Common myeloid progenitor, CD34-positive (primary cell): Measurements from ENCODE around the gene JUP.

Experiments used
- CTCF ChIA-PET: fragments of 350-600 bp; sonication (Branson Sonifier 250); formaldehyde crosslinking; loops from one replicate; lab custom pipeline; 2021; ENCODE audit warnings: antibody characterized with exemption; lab: Charles Lee
- POLR2A ChIA-PET: fragments of 350-600 bp; sonication (Branson Sonifier 250); formaldehyde crosslinking; loops from one replicate; lab custom pipeline; 2021; ENCODE audit warnings: antibody characterized with exemption; lab: Charles Lee
- DNase-seq, 3 donors: peaks; one replicate each; pipeline versions ENCODE4 v3.0.0 to v3.0.0-alpha.2; 2013
- H3K27ac ChIP-seq, 2 experiments: 1 replicate in 1 of 2; 2 replicates in 1 of 2; pipeline ENCODE4 v1.7.0; 2013; ENCODE audit warnings: inconsistent platforms in 2 of 2, low read length in 2 of 2, mild to moderate bottlenecking in 2 of 2, low read depth in 1 of 2, moderate library complexity in 1 of 2; ENCODE audit not compliant: severe bottlenecking in 2 of 2, insufficient read depth in 1 of 2, poor library complexity in 1 of 2
- H3K27me3 ChIP-seq, 5 experiments: replicated peaks in 2 of 5; 1 replicate in 3 of 5; 2 replicates in 2 of 5; pipeline versions ENCODE4 v1.6.1 to v1.7.0; 2013; ENCODE audit warnings: low read length in 4 of 5, mild to moderate bottlenecking in 2 of 5, moderate library complexity in 2 of 5, inconsistent platforms in 1 of 5; ENCODE audit not compliant: insufficient read depth in 5 of 5, control insufficient read depth in 4 of 5
- H3K36me3 ChIP-seq, 4 experiments: 1 replicate in 2 of 4; 2 replicates in 2 of 4; pipeline versions ENCODE4 v1.6.1 to v1.7.0; 2013; ENCODE audit warnings: low read length in 3 of 4, control low read depth in 1 of 4, mild to moderate bottlenecking in 1 of 4; ENCODE audit not compliant: control insufficient read depth in 4 of 4, insufficient read depth in 4 of 4
- H3K4me1 ChIP-seq, 4 experiments: 1 replicate in 3 of 4; 2 replicates in 1 of 4; pipeline versions ENCODE4 v1.6.1 to v1.7.1; 2013; ENCODE audit warnings: low read length in 3 of 4, mild to moderate bottlenecking in 3 of 4, control low read depth in 1 of 4, inconsistent platforms in 1 of 4, moderate library complexity in 1 of 4; ENCODE audit not compliant: control insufficient read depth in 4 of 4, insufficient read depth in 4 of 4; ENCODE audit errors: control extremely low read depth in 1 of 4
- H3K4me3 ChIP-seq, 7 experiments: 1 replicate in 4 of 7; 2 replicates in 3 of 7; pipeline versions ENCODE4 v1.5.1 to v1.7.0; 2013; ENCODE audit warnings: mild to moderate bottlenecking in 7 of 7, low read length in 6 of 7, moderate library complexity in 6 of 7, inconsistent platforms in 2 of 7, low read depth in 2 of 7, control low read depth in 1 of 7; ENCODE audit not compliant: insufficient read depth in 4 of 7, control insufficient read depth in 1 of 7; ENCODE audit errors: extremely low read depth in 1 of 7
- H3K9me3 ChIP-seq, 5 experiments: 1 replicate in 4 of 5; 2 replicates in 1 of 5; pipeline versions ENCODE4 v1.6.1 to v1.7.1; 2013; ENCODE audit warnings: low read length in 4 of 5, mild to moderate bottlenecking in 2 of 5, inconsistent platforms in 1 of 5, low read depth in 1 of 5, moderate library complexity in 1 of 5; ENCODE audit not compliant: control insufficient read depth in 4 of 5, insufficient read depth in 2 of 5; ENCODE audit errors: control extremely low read depth in 1 of 5
- WGBS: methylation state at CpG from one replicate; pipeline ENCODE4 v1.1.5; 2013; ENCODE audit not compliant: insufficient coverage; 5-methylcytosine and 5-hydroxymethylcytosine counted together

JUP gene

GRCh38 chr17:41768682-41769288 is 17.7 kb downstream of the JUP start:
- WGBS = 96% methylated on average over 21 of the region's 23 CpGs
- DNase-seq = no peak
- Histone ChIP-seq H3K27ac (no peak overlapping the region), H3K9me3 (no peaks in the 10 kb centered on the region), H3K4me1 (peaks cover 0 to 8% (median 3%) of the 10 kb centered on the region in 4 experiments), H3K36me3 (peaks cover 18 to 83% (median 47%) of the 10 kb centered on the region in 4 experiments), H3K4me3 (no peak overlapping the region), H3K27me3 (no peaks in the 10 kb centered on the region)
- ChIA-PET POLR2A (interaction anchor here (0.6 to 2.4 kb wide), 3 partner anchors 14 to 17 kb away, joined by 3 to 17 read pairs (median 3); partner anchors contain the start of gene JUP), CTCF (interaction anchor here (0.6 to 3.4 kb wide), 7 partner anchors 9 to 34 kb away, joined by 3 to 20 read pairs (median 4); partner anchors contain the start of gene JUP)

GRCh38 chr17:41767324-41768042 is 19.0 kb downstream of the JUP start:
- ChIA-PET POLR2A (interaction anchor here (0.6 to 2.4 kb wide), 3 partner anchors 16 to 23 kb away, joined by 4 to 17 read pairs (median 4); partner anchors contain the start of gene JUP), CTCF (interaction anchor here (0.9 to 3.4 kb wide), 5 partner anchors 10 to 35 kb away, joined by 3 to 20 read pairs (median 7); partner anchors contain the start of gene JUP)
- Histone ChIP-seq H3K4me3 (no peak overlapping the region), H3K9me3 (no peaks in the 10 kb centered on the region), H3K4me1 (no peaks in the 10 kb centered on the region), H3K27me3 (no peaks in the 10 kb centered on the region), H3K27ac (no peak overlapping the region), H3K36me3 (peaks cover 25 to 89% (median 56%) of the 10 kb centered on the region in 4 experiments)
- no peak for DNase-seq
- WGBS = 98% methylated on average over 14 of the region's 18 CpGs

- CTCF ChIA-PET = interaction anchor here (0.7 to 3.4 kb wide), 4 partner anchors 14 to 138 kb away, joined by 3 to 20 read pairs (median 8); partner anchors contain the start of gene JUP
- Histone ChIP-seq H3K27me3 (no peaks in the 10 kb centered on the region), H3K9me3 (no peaks in the 10 kb centered on the region), H3K4me3 (no peak overlapping the region), H3K27ac (no peak overlapping the region), H3K36me3 (peaks cover 24 to 92% (median 56%) of the 10 kb centered on the region in 4 experiments), H3K4me1 (no peaks in the 10 kb centered on the region)
- POLR2A ChIA-PET = interaction anchor here (0.7 to 4.9 kb wide), 2 partner anchors 20 to 99 kb away, joined by 3 to 28 read pairs; partner anchors contain the start of genes JUP and KLHL11
- no peak for DNase-seq
Measured at GRCh38 chr17:41766135-41766534, 20.4 kb downstream of the JUP start.

GRCh38 chr17:41763327-41763726 is 23.2 kb downstream of the JUP start:
- H3K9me3 ChIP-seq = no peaks in the 10 kb centered on the region
- H3K36me3 ChIP-seq = peaks cover 22 to 88% (median 56%) of the 10 kb centered on the region in 4 experiments
- no peaks in the 10 kb centered on the region for H3K27me3 ChIP-seq
- 100% methylated on average over 8 of the region's 8 CpGs for WGBS
- DNase-seq = no peak
- H3K4me1 ChIP-seq = no peaks in the 10 kb centered on the region
- H3K27ac ChIP-seq = no peak overlapping the region
- POLR2A ChIA-PET = interaction anchor here (1.0 to 4.9 kb wide), 2 partner anchors 23 to 38 kb away, joined by 3 to 28 read pairs; partner anchors contain the start of gene JUP
- CTCF ChIA-PET = interaction anchor here (1.9 to 3.0 kb wide), 3 partner anchors 9 to 38 kb away, joined by 5 to 20 read pairs (median 12); no protein-coding TSS in a partner anchor
- H3K4me3 ChIP-seq = no peak overlapping the region

- ChIA-PET CTCF (interaction anchor here (0.8 to 3.0 kb wide), 4 partner anchors 9 to 38 kb away, joined by 3 to 20 read pairs (median 8); partner anchors contain the start of gene JUP), POLR2A (interaction anchor here (1.0 to 4.9 kb wide), 2 partner anchors 23 to 39 kb away, joined by 3 to 28 read pairs; partner anchors contain the start of gene JUP)
- Histone ChIP-seq H3K9me3 (no peaks in the 10 kb centered on the region), H3K4me1 (no peaks in the 10 kb centered on the region), H3K36me3 (peaks cover 22 to 89% (median 58%) of the 10 kb centered on the region in 4 experiments), H3K27ac (no peak overlapping the region), H3K27me3 (no peaks in the 10 kb centered on the region), H3K4me3 (no peak overlapping the region)
- no peak for DNase-seq
- WGBS = 98% methylated on average over 14 of the region's 16 CpGs
Measured at GRCh38 chr17:41762841-41763240, 23.7 kb downstream of the JUP start.

- Histone ChIP-seq H3K27me3 (no peaks in the 10 kb centered on the region), H3K36me3 (peaks cover 23 to 89% (median 60%) of the 10 kb centered on the region in 4 experiments), H3K4me3 (no peak overlapping the region), H3K4me1 (no peaks in the 10 kb centered on the region), H3K27ac (no peak overlapping the region), H3K9me3 (no peaks in the 10 kb centered on the region)
- CTCF ChIA-PET = interaction anchor here (0.8 to 3.0 kb wide), 4 partner anchors 8 to 39 kb away, joined by 3 to 20 read pairs (median 8); partner anchors contain the start of gene JUP
- WGBS = 94% methylated on average over 5 of the region's 6 CpGs
- DNase-seq = no peak
- POLR2A ChIA-PET = interaction anchor here (1.0 to 4.9 kb wide), 2 partner anchors 23 to 39 kb away, joined by 3 to 28 read pairs; partner anchors contain the start of gene JUP
Measured at GRCh38 chr17:41762391-41762790, 24.1 kb downstream of the JUP start.
